SH-SY5Y (cell line): ENCODE results near the gene MCU.
A peak's percentile ranks its signal among the peaks of the same experiment; 100 is the strongest.

Source experiments
- GATA2 ChIP-seq: IDR thresholded peaks from 2 replicates; pipeline ENCODE4 v1.6.1; 2011; ENCODE audit warnings: mild to moderate bottlenecking, low read depth, low read length
- GATA3 ChIP-seq: IDR thresholded peaks from 2 replicates; pipeline ENCODE4 v1.6.1; 2011; ENCODE audit warnings: low read depth, mild to moderate bottlenecking, low read length, moderate library complexity

MCU gene

GRCh38 chr10:72761498-72761897 is 69.6 kb downstream of the MCU start:
- TF ChIP-seq GATA3: no peak
- no peak for TF ChIP-seq GATA2

DNA sequence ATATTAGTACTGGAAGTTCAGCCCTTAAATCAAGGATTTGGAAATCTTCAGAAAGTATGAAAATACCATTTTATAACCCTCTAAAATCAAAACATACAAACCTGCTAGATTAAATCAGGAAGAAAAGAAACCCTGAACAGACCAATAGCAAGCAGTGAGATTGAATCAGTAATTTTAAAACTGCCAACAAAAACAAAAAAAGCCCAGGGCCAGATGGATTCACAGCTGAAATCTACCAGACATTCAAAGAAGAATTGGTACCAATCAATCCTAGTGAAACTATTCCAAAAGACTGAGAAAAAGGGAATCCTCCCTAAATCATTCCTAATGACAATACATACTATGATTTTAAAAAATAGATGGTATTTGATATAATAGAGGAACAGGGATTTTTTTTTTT is 70.1 kb downstream of the MCU start:
- TF ChIP-seq GATA2 (peak; percentile 44; the same call in 1 of the 2 replicates), GATA3 (no peak)

DNA sequence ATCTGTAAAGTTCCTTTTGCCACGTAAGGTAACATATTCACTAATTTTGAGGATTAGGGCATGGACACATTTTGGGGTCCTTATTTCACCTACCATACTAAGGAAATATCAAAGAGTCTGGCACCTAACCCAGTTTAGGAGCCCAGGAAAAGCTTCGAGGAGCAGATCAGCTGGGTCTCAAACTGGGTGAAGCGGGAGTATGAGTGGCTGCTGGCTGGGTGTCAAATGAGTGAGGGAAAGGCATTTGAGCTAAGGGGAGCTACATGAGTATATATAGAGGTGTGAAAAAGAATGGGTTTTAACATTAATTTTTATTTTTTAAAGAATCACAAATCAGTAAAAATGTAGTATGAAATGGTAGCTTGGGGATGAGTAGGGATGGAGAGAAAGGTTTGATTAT is 71.3 kb downstream of the MCU start:
- TF ChIP-seq GATA3 (no peak), GATA2 (no peak)

DNA sequence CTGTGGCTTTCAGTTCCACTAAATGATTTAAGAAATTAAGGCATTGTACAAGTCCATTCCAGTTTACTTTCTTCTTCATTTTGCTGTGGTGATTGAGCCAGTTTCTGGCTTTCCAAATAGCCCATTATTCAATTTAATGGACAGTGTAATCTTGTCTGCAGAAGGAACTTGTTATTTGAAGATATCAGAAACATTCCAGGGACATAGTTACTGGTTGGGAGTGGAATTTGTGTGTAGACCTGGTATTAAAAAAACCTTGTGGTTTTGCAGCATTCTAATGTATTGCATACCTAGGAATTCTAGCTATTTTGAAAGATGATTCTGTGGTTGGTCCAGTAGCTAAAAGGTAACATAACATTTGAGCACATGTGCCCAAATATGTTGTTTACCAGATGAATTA is 72.2 kb downstream of the MCU start:
- no peak for TF ChIP-seq GATA2
- TF ChIP-seq GATA3: no peak

GRCh38 chr10:72765051-72765745 is 73.3 kb downstream of the MCU start:
- TF ChIP-seq GATA2: no peak
- no peak for TF ChIP-seq GATA3

DNA sequence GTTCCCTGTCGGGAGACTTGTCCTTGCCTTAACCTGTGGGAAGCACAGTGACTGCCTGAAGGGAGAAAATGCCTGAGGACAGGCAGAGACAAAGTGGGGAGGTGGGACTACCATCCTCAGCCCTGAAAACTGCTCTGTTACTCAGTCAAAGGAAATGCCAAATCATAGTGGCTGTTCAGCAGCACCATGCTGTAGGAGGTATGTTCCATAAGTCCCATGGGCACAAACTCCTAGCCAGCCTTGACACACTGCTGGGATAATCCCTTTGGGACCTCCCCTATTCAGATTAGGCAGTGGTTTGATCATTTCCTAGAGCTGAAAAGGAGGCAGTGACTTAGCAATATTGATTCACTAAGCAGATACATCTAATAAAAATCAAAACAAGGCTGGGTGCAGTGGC is 80.1 kb downstream of the MCU start:
- TF ChIP-seq GATA3 (no peak), GATA2 (no peak)

DNA sequence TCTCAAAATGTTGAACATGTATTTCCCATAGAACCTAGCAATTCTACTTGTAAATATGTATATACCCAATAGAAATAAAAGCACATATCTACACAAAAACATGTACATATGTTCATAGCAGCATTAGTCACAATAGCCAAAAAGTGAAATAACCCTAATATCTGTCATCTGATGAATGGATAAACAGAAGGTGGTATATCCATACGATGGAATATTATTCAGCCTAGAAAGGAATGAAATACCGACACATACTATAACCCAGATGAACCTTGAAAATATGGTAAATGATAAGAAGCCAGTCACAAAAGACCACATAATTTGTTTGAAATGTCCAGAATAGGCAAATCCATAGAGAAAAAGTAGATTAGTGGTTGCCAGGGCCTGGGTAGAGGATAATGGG is 87.9 kb downstream of the MCU start:
- TF ChIP-seq GATA2: no peak
- TF ChIP-seq GATA3: no peak

GRCh38 chr10:72782649-72783330 is 90.8 kb downstream of the MCU start:
- TF ChIP-seq GATA2: no peak
- no peak for TF ChIP-seq GATA3

GRCh38 chr10:72783410-72783833 is 91.5 kb downstream of the MCU start:
- TF ChIP-seq GATA3: no peak
- no peak for TF ChIP-seq GATA2

- TF ChIP-seq GATA3 (no peak), GATA2 (no peak)
Observed at GRCh38 chr10:72784551-72785351, 92.8 kb downstream of the MCU start.

GRCh38 chr10:72785409-72785808 is 93.5 kb downstream of the MCU start:
- TF ChIP-seq GATA3 (no peak), GATA2 (no peak)

DNA sequence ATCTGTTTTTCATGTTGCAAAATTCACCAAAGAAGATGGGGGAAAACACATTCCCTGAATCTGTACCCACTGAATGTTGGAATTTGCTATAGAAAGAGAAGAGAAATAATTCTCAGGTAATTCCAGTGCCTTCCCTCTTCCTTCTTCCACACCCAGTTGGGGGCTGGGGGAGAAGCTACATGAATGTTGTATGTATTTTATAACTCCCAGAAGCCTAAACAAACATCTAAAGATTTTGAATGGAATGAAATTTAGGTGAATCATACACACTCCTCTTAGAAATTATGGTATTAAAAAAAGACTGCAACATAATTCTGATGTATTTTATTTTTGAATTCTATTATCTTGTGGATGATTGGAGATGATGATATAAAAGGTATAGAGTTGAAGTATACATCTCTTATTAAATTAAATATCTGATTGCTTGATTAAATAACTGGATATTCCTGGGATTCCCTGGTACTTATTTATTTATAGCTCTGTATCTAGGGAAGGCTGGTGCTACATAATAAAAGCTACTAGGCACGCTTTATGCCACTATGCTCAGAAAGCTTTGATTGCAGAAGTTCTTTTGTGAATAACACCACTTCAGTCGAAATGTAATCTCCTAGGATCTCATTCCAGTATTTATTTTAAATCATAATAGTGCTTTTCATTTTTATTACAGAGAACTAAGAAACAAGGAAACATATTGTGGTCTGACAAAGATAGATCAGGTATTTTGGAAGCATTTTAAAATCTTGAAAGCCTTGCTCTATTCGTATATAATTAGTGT is 98.5 kb downstream of the MCU start:
- TF ChIP-seq GATA2 (no peak), GATA3 (no peak)

GRCh38 chr10:72792288-72792687 is 100.3 kb downstream of the MCU start:
- TF ChIP-seq GATA2: no peak

- TF ChIP-seq GATA2 (no peak), GATA3 (no peak)
Observed at GRCh38 chr10:72793752-72794151, 101.8 kb downstream of the MCU start.

- TF ChIP-seq GATA2 (no peak), GATA3 (no peak)
Observed at GRCh38 chr10:72794260-72794659, 102.3 kb downstream of the MCU start.
